HCT116 (cell line): ENCODE data around the gene DCTN5. TPM values are rescaled to one million over a fixed set of nuclear protein-coding genes. Genes with fewer than 3 reads are reported as not detected.

Experiments
- ATAC-seq: fragments of 200-7000 bp; cut with Tn5 transposase; 2 replicates; pipeline ENCODE4 v1.9.1; 2020; ENCODE audit warnings: mild to moderate bottlenecking, moderate library complexity
- BruUV-seq: library from RNA; stranded (reverse); fragments of 400-500 nt; replicated peaks from 2 replicates; lab custom pipeline; 2021; lab: Mats Ljungman, UMichigan
- CTCF ChIA-PET: fragments of 300-600 bp; sonication (Branson Sonifier 250); formaldehyde crosslinking; loops from one replicate; lab custom pipeline; 2021; ENCODE audit warnings: antibody characterized with exemption; lab: Charles Lee
- POLR2A ChIA-PET: fragments of 300-600, 350-600 bp; sonication (Branson Sonifier 250); formaldehyde crosslinking; loops from one replicate; lab custom pipeline; 2021; ENCODE audit warnings: antibody characterized with exemption; lab: Charles Lee
- RAD21 ChIA-PET, 2 experiments: fragments of 300-600 bp; sonication (Branson Sonifier 250); formaldehyde crosslinking; loops; one replicate each; lab custom pipeline; 2023; ENCODE audit warnings: low total read pairs in 2 of 2; ENCODE audit not compliant: uncharacterized antibody in 2 of 2, unreplicated experiment in 2 of 2, low non-redundant PET in 1 of 2; lab: Charles Lee
- DNase-seq: peaks from one replicate; pipeline ENCODE4 v3.0.0-alpha.2; 2010; ENCODE audit warnings: low read depth, low spot score
- H2AFZ ChIP-seq: fragments of 200-600 bp; shearing (Covaris generic), sonication (generic); 2 replicates; pipeline ENCODE4 v1.6.1; 2017; ENCODE audit warnings: low read depth, mixed run types, mixed read lengths, antibody characterized with exemption, low read length; ENCODE audit not compliant: poor library complexity, severe bottlenecking
- H3K27ac ChIP-seq: 2 replicates; pipeline ENCODE4 v1.5.1; 2012; ENCODE audit warnings: low read depth, low read length
- H3K27me3 ChIP-seq: fragments of 200-600 bp; sonication (generic); 2 replicates; pipeline ENCODE4 v1.6.1; 2016; ENCODE audit warnings: mixed run types, low read length, mixed read lengths; ENCODE audit not compliant: insufficient read depth
- H3K36me3 ChIP-seq, 2 experiments: fragments of 200-500 bp in 1 of 2; fragments of 200-600 bp in 1 of 2; sonication (Bioruptor generic) in 1 of 2; sonication (generic) in 1 of 2; 2 replicates each; pipeline versions ENCODE4 v1.5.1 to v1.6.1; 2014 to 2016; ENCODE audit warnings: low read length in 2 of 2, inconsistent platforms in 1 of 2, mixed read lengths in 1 of 2, mixed run types in 1 of 2; ENCODE audit not compliant: insufficient read depth in 2 of 2, control insufficient read depth in 1 of 2
- H3K4me1 ChIP-seq, 2 experiments: fragments of 200-600 bp in 1 of 2; sonication (generic) in 1 of 2; 2 replicates each; pipeline versions ENCODE4 v1.5.1 to v1.6.1; 2012 to 2017; ENCODE audit warnings: low read length in 2 of 2, inconsistent platforms in 1 of 2, mild to moderate bottlenecking in 1 of 2, mixed read lengths in 1 of 2, mixed run types in 1 of 2, moderate library complexity in 1 of 2; ENCODE audit not compliant: insufficient read depth in 2 of 2, control insufficient read depth in 1 of 2
- H3K4me2 ChIP-seq: fragments of 200-600 bp; sonication (generic); 2 replicates; pipeline ENCODE4 v1.6.1; 2017; ENCODE audit warnings: mixed run types, low read length, mixed read lengths
- H3K4me3 ChIP-seq, 2 experiments: fragments of 200-600 bp in 1 of 2; sonication (generic) in 1 of 2; replicated peaks in 1 of 2; 2 replicates each; pipeline ENCODE4 v1.5.1; 2011 to 2016; ENCODE audit warnings: low read length in 2 of 2, control low read depth in 1 of 2, low read depth in 1 of 2, mild to moderate bottlenecking in 1 of 2, mixed read lengths in 1 of 2, mixed run types in 1 of 2
- H3K79me2 ChIP-seq: fragments of 200-600 bp; sonication (generic); 2 replicates; pipeline ENCODE4 v1.6.1; 2017; ENCODE audit warnings: mild to moderate bottlenecking, mixed run types, low read length, moderate library complexity, mixed read lengths; ENCODE audit not compliant: insufficient read depth
- H3K9ac ChIP-seq: fragments of 200-600 bp; sonication (generic); 2 replicates; pipeline ENCODE4 v1.6.1; 2016; ENCODE audit warnings: low read length, mixed read lengths
- H3K9me2 ChIP-seq: fragments of 200-600 bp; sonication (generic), shearing (Covaris generic); 2 replicates; pipeline ENCODE4 v1.6.1; 2017; ENCODE audit warnings: mixed run types, mild to moderate bottlenecking, moderate library complexity; ENCODE audit not compliant: insufficient read depth
- H3K9me3 ChIP-seq, 2 experiments: fragments of 200-500 bp in 1 of 2; fragments of 200-600 bp in 1 of 2; sonication (Bioruptor generic) in 1 of 2; sonication (generic) in 1 of 2; 2 replicates each; pipeline ENCODE4 v1.6.1; 2014 to 2017; ENCODE audit warnings: low read length in 2 of 2, mixed read lengths in 2 of 2, inconsistent platforms in 1 of 2, low read depth in 1 of 2, mild to moderate bottlenecking in 1 of 2, mixed run types in 1 of 2, moderate library complexity in 1 of 2; ENCODE audit not compliant: control insufficient read depth in 1 of 2, insufficient read depth in 1 of 2
- H4K20me1 ChIP-seq: fragments of 200-600 bp; sonication (generic), shearing (Covaris generic); 2 replicates; pipeline ENCODE4 v1.6.1; 2017; ENCODE audit warnings: mixed run types, mild to moderate bottlenecking, moderate library complexity; ENCODE audit not compliant: insufficient read depth
- FOSL1 ChIP-seq: IDR thresholded peaks from 2 replicates; pipeline ENCODE4 v1.6.1; 2012; ENCODE audit warnings: low read depth
- REST ChIP-seq: IDR thresholded peaks from 2 replicates; pipeline ENCODE4 v1.6.1; 2012; ENCODE audit warnings: low read depth
- SIN3A ChIP-seq: IDR thresholded peaks from 2 replicates; pipeline ENCODE4 v1.6.1; 2012; ENCODE audit warnings: low read depth
- YY1 ChIP-seq: IDR thresholded peaks from 2 replicates; pipeline ENCODE4 v1.6.1; 2011; ENCODE audit warnings: low read length, low read depth, moderate library complexity, mild to moderate bottlenecking; ENCODE audit not compliant: insufficient replicate concordance; ENCODE audit errors: extremely low read depth
- intact Hi-C: fragments of 100-400 bp; cut with micrococcal nuclease; formaldehyde crosslinking; loops from 2 replicates; pipeline ENCODE4 v1.10.0; 2022
- total RNA-seq: library from RNA; stranded (reverse); gene quantifications from one replicate; pipeline ENCODE4 v1.2.1, GENCODE V29; 2021; ENCODE audit not compliant: unreplicated experiment

Gene DCTN5
- total RNA-seq, 1 experiment from 2014 or later = 42.9 TPM

DNA sequence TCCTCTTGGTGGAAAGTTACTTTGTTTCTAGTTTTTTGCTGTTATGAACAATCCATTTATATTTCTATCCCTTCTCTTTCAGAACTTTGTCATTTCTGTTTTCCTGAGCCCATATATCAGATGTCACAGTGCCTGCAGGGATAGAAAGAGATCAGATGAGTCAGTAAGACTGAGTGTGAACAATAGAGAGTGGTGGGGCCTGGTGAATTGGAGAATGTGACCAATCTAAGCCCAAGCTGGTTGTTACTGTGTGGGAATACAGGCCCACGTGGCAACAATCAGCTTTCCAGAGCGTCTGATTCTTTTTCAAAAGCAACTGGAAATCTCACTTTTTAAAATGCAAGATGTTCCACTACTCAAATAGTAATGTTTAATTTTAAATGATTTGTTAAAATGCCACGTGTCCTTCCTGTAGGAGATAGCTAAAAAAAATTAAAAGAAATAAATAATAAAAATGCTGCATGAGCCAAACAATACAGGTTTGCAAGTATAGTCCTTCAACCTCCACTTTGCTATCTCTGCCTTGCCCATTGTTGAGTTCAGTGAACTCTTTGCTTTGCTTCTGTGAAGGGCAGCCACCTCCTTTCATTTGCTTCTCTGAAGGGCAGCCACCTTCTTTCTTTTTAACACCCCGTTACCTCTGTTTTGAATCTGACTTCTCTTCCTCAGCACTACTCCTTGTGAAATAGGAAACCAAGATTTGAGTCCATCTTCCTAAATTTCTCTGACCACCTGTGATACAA, 9.6 kb downstream of the DCTN5 start:
- H3K9ac ChIP-seq = no peak overlapping the region
- no peaks in the 10 kb centered on the region for H3K27me3 ChIP-seq
- H4K20me1 ChIP-seq = no peaks in the 10 kb centered on the region
- peaks cover 3 to 4% of the 10 kb centered on the region in 2 experiments; a peak in 2 of 4 replicates for H3K36me3 ChIP-seq
- CTCF ChIA-PET = no interaction called here
- no peak overlapping the region for H3K4me3 ChIP-seq
- POLR2A ChIA-PET = no interaction called here
- H2AFZ ChIP-seq = no peak overlapping the region
- no peaks in the 10 kb centered on the region for H3K9me3 ChIP-seq
- peaks cover 72% of the 10 kb centered on the region for H3K79me2 ChIP-seq
- H3K9me2 ChIP-seq = no peaks in the 10 kb centered on the region
- H3K4me2 ChIP-seq = no peak overlapping the region
- ATAC-seq (no peak), DNase-seq (no peak)
- BruUV-seq = no TSS peak
- no peak overlapping the region for H3K27ac ChIP-seq
- RAD21 ChIA-PET = no interaction called here
- intact Hi-C loops = no loop called here
- no peaks in the 10 kb centered on the region for H3K4me1 ChIP-seq
- TF ChIP-seq FOSL1 (no peak), REST (no peak), YY1 (no peak), SIN3A (no peak)
- TF ChIP-seq, all 23 proteins: peak for 0
